Keratinocyte (primary cell): ENCODE results near the gene MGLL. TPM values are rescaled to one million over a fixed set of nuclear protein-coding genes. Genes with fewer than 3 reads are reported as not detected.

Experiments used
- DNase-seq: peaks from one replicate; pipeline ENCODE4 v3.0.0-alpha.2; 2011; ENCODE audit warnings: low read depth, missing footprints, low spot score
- FAIRE-seq: peaks from 2 replicates; lab custom pipeline; 2011; peaks lifted over from hg19 to GRCh38; lab: Jason Lieb, UNC
- H2AFZ ChIP-seq: 2 replicates; pipeline ENCODE4 v1.6.0; 2012; ENCODE audit warnings: low read length, control low read depth, inconsistent platforms; ENCODE audit not compliant: control insufficient read depth
- H3K27ac ChIP-seq: 2 replicates; pipeline ENCODE4 v1.5.1; 2011; ENCODE audit warnings: low read length; ENCODE audit not compliant: control insufficient read depth, insufficient read depth
- H3K27me3 ChIP-seq: 3 replicates; pipeline ENCODE4 v1.6.0; 2011; ENCODE audit warnings: low read length; ENCODE audit not compliant: control insufficient read depth, insufficient read depth; ENCODE audit errors: extremely low read depth
- H3K36me3 ChIP-seq, 2 experiments: 2 replicates in 1 of 2; 3 replicates in 1 of 2; pipeline ENCODE4 v1.5.1; 2011; ENCODE audit warnings: low read length in 2 of 2, mild to moderate bottlenecking in 1 of 2; ENCODE audit not compliant: control insufficient read depth in 2 of 2, insufficient read depth in 2 of 2; ENCODE audit errors: extremely low read depth in 1 of 2
- H3K4me1 ChIP-seq: 3 replicates; pipeline ENCODE4 v1.5.1; 2011; ENCODE audit warnings: low read length; ENCODE audit not compliant: control insufficient read depth, insufficient read depth; ENCODE audit errors: extremely low read depth
- H3K4me2 ChIP-seq: 3 replicates; pipeline ENCODE4 v1.6.0; 2011; ENCODE audit warnings: low read depth, low read length; ENCODE audit not compliant: control insufficient read depth, insufficient read depth; ENCODE audit errors: extremely low read depth
- H3K4me3 ChIP-seq, 3 experiments: fragments of 200-600 bp in 1 of 3; sonication (generic) in 1 of 3; 2 replicates in 2 of 3; 3 replicates in 1 of 3; pipeline ENCODE4 v1.5.1; 2011 to 2016; ENCODE audit warnings: low read length in 3 of 3, mild to moderate bottlenecking in 3 of 3, control low read depth in 2 of 3, inconsistent platforms in 1 of 3, low read depth in 1 of 3, mixed read lengths in 1 of 3, mixed run types in 1 of 3, moderate library complexity in 1 of 3; ENCODE audit not compliant: control insufficient read depth in 2 of 3, insufficient read depth in 2 of 3; ENCODE audit errors: extremely low read depth in 1 of 3
- H3K79me2 ChIP-seq: 2 replicates; pipeline ENCODE4 v1.6.0; 2012; ENCODE audit warnings: low read length; ENCODE audit not compliant: control insufficient read depth, insufficient read depth
- H3K9ac ChIP-seq: 3 replicates; pipeline ENCODE4 v1.6.0; 2011; ENCODE audit warnings: low read length; ENCODE audit not compliant: control insufficient read depth, insufficient read depth; ENCODE audit errors: extremely low read depth
- H3K9me1 ChIP-seq: 3 replicates; pipeline ENCODE4 v1.6.0; 2011; ENCODE audit warnings: low read length; ENCODE audit not compliant: control insufficient read depth, insufficient read depth; ENCODE audit errors: extremely low read depth
- H3K9me3 ChIP-seq: 2 replicates; pipeline ENCODE4 v1.5.1; 2012; ENCODE audit warnings: low read depth, low read length; ENCODE audit not compliant: control insufficient read depth
- H4K20me1 ChIP-seq: 3 replicates; pipeline ENCODE4 v1.6.0; 2011; ENCODE audit warnings: low read length; ENCODE audit not compliant: control insufficient read depth, insufficient read depth; ENCODE audit errors: extremely low read depth
- EZH2 ChIP-seq: IDR thresholded peaks from one replicate; pipeline ENCODE4 v1.6.1; 2012; ENCODE audit warnings: inconsistent platforms, mild to moderate bottlenecking, low read length, moderate library complexity
- dilution Hi-C: fragments of 300-500 bp; cut with MboI; formaldehyde crosslinking; loops from one replicate; pipeline ENCODE4 v1.7.0; 2020; ENCODE audit warnings: low sequenced_read_pairs; ENCODE audit not compliant: extremely low pct_ligation_motif_present
- polyA plus RNA-seq, 5 experiments: library from polyadenylated mRNA; depleted of rRNA in 3 of 5; stranded (reverse) in 3 of 5; stranded (forward) in 1 of 5; unstranded in 1 of 5; fragments of >200 nt; gene quantifications; 1 replicate in 1 of 5; 2 replicates in 3 of 5; 3 replicates in 1 of 5; pipeline versions ENCODE4 v1.2.1 to v1.2.3, GENCODE V29; 2011 to 2012; ENCODE audit warnings: missing spikeins in 2 of 5, low read depth in 1 of 5, low replicate concordance in 1 of 5
- TF ChIP-seq, protein P1 (sequence below), 3 experiments: IDR thresholded peaks in 1 of 3; conservative IDR thresholded peaks in 1 of 3; optimal IDR thresholded peaks in 1 of 3; 2 replicates in 2 of 3; 3 replicates in 1 of 3; pipeline versions ENCODE3 to v1.5.1; 2011; ENCODE audit warnings: low read length in 3 of 3, mild to moderate bottlenecking in 3 of 3, moderate library complexity in 2 of 3, control low read depth in 1 of 3, inconsistent platforms in 1 of 3; ENCODE audit not compliant: insufficient read depth in 2 of 3; ENCODE audit errors: extremely low read depth in 1 of 3

Gene MGLL
- polyA plus RNA-seq, 1 donor (not counting 4 experiments of a cell fraction or from before 2014, with no cell fraction given), result 17.8 TPM

DNA sequence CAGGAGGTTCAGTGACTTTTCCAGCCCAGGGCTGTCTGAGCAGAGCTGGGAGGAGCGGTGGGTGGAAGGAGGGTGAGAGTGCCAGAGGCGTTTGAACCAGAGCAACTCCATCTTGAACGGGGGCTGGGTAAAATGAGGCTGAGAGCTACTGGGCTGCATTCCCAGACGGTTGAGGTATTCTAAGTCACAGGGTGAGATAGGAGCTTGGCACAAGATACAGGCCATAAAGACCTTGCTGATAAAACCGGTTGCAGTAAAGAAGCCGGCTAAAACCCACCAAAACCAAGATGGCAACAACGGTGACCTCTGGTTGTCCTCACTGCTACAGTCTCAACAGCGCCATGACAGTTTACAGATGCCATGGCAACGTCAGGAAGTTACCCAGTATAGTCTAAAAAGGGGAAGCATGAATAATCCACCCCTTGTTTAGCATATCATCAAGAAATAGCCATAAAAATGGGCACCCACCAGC is 89.4 kb downstream of the MGLL start:
- Histone ChIP-seq H3K9me3 (no peaks in the 10 kb centered on the region), H3K36me3 (peaks cover 0 to 5% of the 10 kb centered on the region in 2 experiments), H3K9me1 (peaks cover 4% of the 10 kb centered on the region), H2AFZ (no peak overlapping the region), H3K4me2 (no peak overlapping the region), H3K27ac (no peak overlapping the region), H3K9ac (no peak overlapping the region), H3K4me1 (peaks cover 27% of the 10 kb centered on the region), H4K20me1 (no peaks in the 10 kb centered on the region), H3K27me3 (no peaks in the 10 kb centered on the region), H3K4me3 (no peak overlapping the region), H3K79me2 (no peaks in the 10 kb centered on the region)
- no peak for TF ChIP-seq EZH2
- DNase-seq (no peak), FAIRE-seq (no peak)
- dilution Hi-C loops, result no loop called here

DNA sequence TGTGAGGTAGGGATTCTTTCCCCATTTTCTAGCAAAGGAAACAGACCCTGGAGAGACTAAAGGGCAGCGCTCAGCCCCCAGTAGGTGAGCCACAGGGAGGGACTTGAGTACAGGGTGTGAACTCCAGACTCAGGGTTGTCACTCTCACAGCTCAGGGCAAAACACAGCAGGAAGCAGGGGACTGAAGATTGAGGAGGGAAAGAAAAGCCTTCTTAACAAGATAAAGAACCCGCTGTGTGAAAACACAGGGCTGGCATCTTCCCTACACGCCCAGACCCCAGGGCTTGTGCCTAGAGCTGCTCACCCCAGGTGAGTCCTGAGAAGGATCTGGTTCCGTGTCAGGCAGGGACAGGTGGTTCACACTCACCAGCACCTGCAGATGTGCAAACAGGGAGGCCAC is 90.0 kb downstream of the MGLL start:
- Histone ChIP-seq H3K4me3 (no peak overlapping the region), H3K4me1 (peaks cover 25% of the 10 kb centered on the region), H2AFZ (no peak overlapping the region), H3K9ac (no peak overlapping the region), H4K20me1 (no peaks in the 10 kb centered on the region), H3K36me3 (peaks cover 0 to 5% of the 10 kb centered on the region in 2 experiments), H3K27me3 (no peaks in the 10 kb centered on the region), H3K4me2 (no peak overlapping the region), H3K9me3 (no peaks in the 10 kb centered on the region), H3K9me1 (peaks cover 4% of the 10 kb centered on the region), H3K79me2 (no peaks in the 10 kb centered on the region), H3K27ac (no peak overlapping the region)
- FAIRE-seq, result no peak
- no peak for TF ChIP-seq EZH2
- TF ChIP-seq, protein P1, sequence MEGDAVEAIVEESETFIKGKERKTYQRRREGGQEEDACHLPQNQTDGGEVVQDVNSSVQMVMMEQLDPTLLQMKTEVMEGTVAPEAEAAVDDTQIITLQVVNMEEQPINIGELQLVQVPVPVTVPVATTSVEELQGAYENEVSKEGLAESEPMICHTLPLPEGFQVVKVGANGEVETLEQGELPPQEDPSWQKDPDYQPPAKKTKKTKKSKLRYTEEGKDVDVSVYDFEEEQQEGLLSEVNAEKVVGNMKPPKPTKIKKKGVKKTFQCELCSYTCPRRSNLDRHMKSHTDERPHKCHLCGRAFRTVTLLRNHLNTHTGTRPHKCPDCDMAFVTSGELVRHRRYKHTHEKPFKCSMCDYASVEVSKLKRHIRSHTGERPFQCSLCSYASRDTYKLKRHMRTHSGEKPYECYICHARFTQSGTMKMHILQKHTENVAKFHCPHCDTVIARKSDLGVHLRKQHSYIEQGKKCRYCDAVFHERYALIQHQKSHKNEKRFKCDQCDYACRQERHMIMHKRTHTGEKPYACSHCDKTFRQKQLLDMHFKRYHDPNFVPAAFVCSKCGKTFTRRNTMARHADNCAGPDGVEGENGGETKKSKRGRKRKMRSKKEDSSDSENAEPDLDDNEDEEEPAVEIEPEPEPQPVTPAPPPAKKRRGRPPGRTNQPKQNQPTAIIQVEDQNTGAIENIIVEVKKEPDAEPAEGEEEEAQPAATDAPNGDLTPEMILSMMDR (optimal IDR thresholded peaks at IDR 0.05 in 1 of 3, IDR thresholded peaks at IDR 0.05 in 1 of 3, conservative IDR thresholded peaks at IDR 0.05 in 1 of 3; ENCODE audit: extremely low read depth in 1 of 3, insufficient read depth in 2 of 3, low read length in 3 of 3), result no peak
- dilution Hi-C loops, result no loop called here
- DNase-seq, result no peak
